NCI-H1105 treated with DMSO at 0.1 percent for 48 hours (cell line): ENCODE results near the gene HERC3.

ENCODE experiments used
- DNase-seq: peaks from one replicate; lab custom pipeline; 2025; lab: John Stamatoyannopoulos, UW

HERC3 gene

GRCh38 chr4:88720451-88721428 is 128.5 kb downstream of the HERC3 start:
- no peak for DNase-seq

- no peak for DNase-seq
Measured at GRCh38 chr4:88722276-88722780, 130.0 kb downstream of the HERC3 start.

- DNase-seq, result no peak
Measured at GRCh38 chr4:88722828-88723227, 130.5 kb downstream of the HERC3 start.

GRCh38 chr4:88724406-88724805 is 132.1 kb downstream of the HERC3 start:
- DNase-seq, result no peak

- no peak for DNase-seq
Measured at GRCh38 chr4:88725143-88725542, 132.9 kb downstream of the HERC3 start.

GRCh38 chr4:88725986-88726385 is 133.7 kb downstream of the HERC3 start:
- no peak for DNase-seq

GRCh38 chr4:88728146-88728545 is 135.9 kb downstream of the HERC3 start:
- no peak for DNase-seq

- DNase-seq, result no peak
Measured at GRCh38 chr4:88729146-88729760, 137.0 kb downstream of the HERC3 start.

GRCh38 chr4:88730811-88731210 is 138.5 kb downstream of the HERC3 start:
- DNase-seq, result no peak

- DNase-seq, result no peak
Measured at GRCh38 chr4:88731381-88731780, 139.1 kb downstream of the HERC3 start.

GRCh38 chr4:88732714-88733368 is 140.6 kb downstream of the HERC3 start:
- no peak for DNase-seq

GRCh38 chr4:88734403-88734949 is 142.2 kb downstream of the HERC3 start:
- DNase-seq, result no peak

- no peak for DNase-seq
Measured at GRCh38 chr4:88735564-88735963, 143.3 kb downstream of the HERC3 start.

- no peak for DNase-seq
Measured at GRCh38 chr4:88736264-88736663, 144.0 kb downstream of the HERC3 start.

- DNase-seq, result peak; percentile 44
Measured at GRCh38 chr4:88737307-88737941, 145.1 kb downstream of the HERC3 start.

- no peak for DNase-seq
Measured at GRCh38 chr4:88738180-88738579, 145.9 kb downstream of the HERC3 start.

GRCh38 chr4:88742561-88742960 is 150.3 kb downstream of the HERC3 start:
- DNase-seq, result no peak

- DNase-seq, result no peak
Measured at GRCh38 chr4:88743696-88744095, 151.4 kb downstream of the HERC3 start.

GRCh38 chr4:88744609-88745008 is 152.3 kb downstream of the HERC3 start:
- peak; percentile 18 for DNase-seq

GRCh38 chr4:88745175-88745574 is 152.9 kb downstream of the HERC3 start:
- no peak for DNase-seq

- DNase-seq, result no peak
Measured at GRCh38 chr4:88745581-88746163, 153.4 kb downstream of the HERC3 start.
